Spleen (tissue), 3 donors: ENCODE measurements around the gene BIN1.

ENCODE experiments used
- POLR2A ChIP-seq, 3 donors: fragments of 450-650 bp; IDR thresholded peaks; one replicate each; pipeline ENCODE4 v1.5.1; 2017; ENCODE audit warnings: antibody characterized with exemption in 3 of 3, mild to moderate bottlenecking in 1 of 3
- POLR2AphosphoS5 ChIP-seq, 3 donors: sonication (generic); formaldehyde crosslinking; IDR thresholded peaks; one replicate each; pipeline ENCODE4 v1.5.1; 2017; ENCODE audit warnings: antibody characterized with exemption in 3 of 3

- TF ChIP-seq POLR2A (IDR thresholded peaks at IDR 0.05) (no peak), POLR2AphosphoS5 (IDR thresholded peaks at IDR 0.05) (no peak)
These were observed 9.5 kb downstream of the BIN1 start for GRCh38 chr2:127097471-127097765.
